GM11168 (cell line): ENCODE data around the gene SCYL3.
"Not testable (repeated sequence)": the region's sequence is repeated elsewhere in the genome, so short reads cannot be mapped to it uniquely, and the experiment has no call there.

Experiments
- in situ Hi-C: fragments of 300-500 bp; cut with MboI; formaldehyde crosslinking; loops from one replicate; pipeline ENCODE4 v1.12.0; 2022; ENCODE audit warnings: low sequenced_read_pairs; ENCODE audit not compliant: unreplicated experiment

SCYL3 gene

GRCh38 chr1:169833179-169833901, 60.4 kb downstream of the SCYL3 start:
- in situ Hi-C loops: no loop called here

GRCh38 chr1:169829671-169830070, 64.0 kb downstream of the SCYL3 start:
- in situ Hi-C loops: no loop called here

GRCh38 chr1:169824153-169824552, 69.5 kb downstream of the SCYL3 start:
- in situ Hi-C loops: no loop called here

- in situ Hi-C loops: no loop called here
Observed at GRCh38 chr1:169821500-169821899, 72.2 kb downstream of the SCYL3 start.

- in situ Hi-C loops: no loop called here
Observed at GRCh38 chr1:169816617-169817016, 77.1 kb downstream of the SCYL3 start.

- in situ Hi-C loops: no loop called here
Observed at GRCh38 chr1:169814265-169814664, 79.4 kb downstream of the SCYL3 start.

GRCh38 chr1:169812131-169812530, 81.6 kb downstream of the SCYL3 start:
- in situ Hi-C loops: no loop called here

- in situ Hi-C loops: not testable (repeated sequence)
Observed at GRCh38 chr1:169811418-169812035, 82.2 kb downstream of the SCYL3 start.

- in situ Hi-C loops: no loop called here
Observed at GRCh38 chr1:169809370-169810095, 84.2 kb downstream of the SCYL3 start.

- in situ Hi-C loops: no loop called here
Observed at GRCh38 chr1:169804941-169805340, 88.8 kb downstream of the SCYL3 start.

- in situ Hi-C loops: no loop called here
Observed at GRCh38 chr1:169802888-169803287, 90.8 kb downstream of the SCYL3 start.
